Ovary (tissue), 3 donors: ENCODE results near the gene PSMG4.

Experiments
- CTCF ChIP-seq, 3 donors: fragments of 450-650 bp in 2 of 3; fragments of 200-600 bp in 1 of 3; IDR thresholded peaks; one replicate each; pipeline versions ENCODE4 v1.5.1 to v1.8.0; 2016 to 2022; ENCODE audit warnings: antibody characterized with exemption in 3 of 3, mild to moderate bottlenecking in 1 of 3
- EP300 ChIP-seq: sonication (generic); formaldehyde crosslinking; IDR thresholded peaks from one replicate; pipeline ENCODE4 v1.6.1; 2017; ENCODE audit warnings: antibody characterized with exemption
- POLR2A ChIP-seq: fragments of 450-650 bp; IDR thresholded peaks from one replicate; pipeline ENCODE4 v1.6.1; 2017; ENCODE audit warnings: antibody characterized with exemption, mild to moderate bottlenecking, moderate library complexity
- donor health status: DM: no; HTN: no; CAD: no.

GRCh38 chr6:3220366-3220765, 38.4 kb upstream of the PSMG4 start:
- TF ChIP-seq CTCF (IDR thresholded peaks at IDR 0.05) (no peak), EP300 (no peak), POLR2A (no peak)
